Thoracic aorta (tissue), 2 donors: ENCODE measurements around the gene CRAT. TPM values are rescaled to one million over a fixed set of nuclear protein-coding genes. Genes with fewer than 3 reads are reported as not detected.

ENCODE experiments used
- ATAC-seq: fragments of 150-250 bp; one replicate; pipeline ENCODE4 v1.8.0; 2017; ENCODE audit warnings: low read depth; ENCODE audit not compliant: insufficient number of reproducible peaks, low FRiP score
- DNase-seq: peaks from one replicate; pipeline ENCODE4 v3.0.0-alpha.2; 2020; ENCODE audit warnings: low spot score
- H3K27ac ChIP-seq, 2 donors: fragments of 200-600 bp; sonication (generic); 1 replicate in 1 of 2; 2 replicates in 1 of 2; pipeline ENCODE4 v1.5.1; 2016; ENCODE audit warnings: mild to moderate bottlenecking in 2 of 2, moderate library complexity in 2 of 2
- H3K27me3 ChIP-seq: fragments of 200-600 bp; sonication (generic); replicated peaks from 2 replicates; pipeline ENCODE4 v1.6.0; 2016; ENCODE audit warnings: mild to moderate bottlenecking; ENCODE audit not compliant: insufficient read depth
- H3K36me3 ChIP-seq: fragments of 200-600 bp; sonication (generic); one replicate; pipeline ENCODE4 v1.5.1; 2016
- H3K4me1 ChIP-seq, 2 donors: fragments of 200-600 bp; sonication (generic); 1 replicate in 1 of 2; 2 replicates in 1 of 2; pipeline versions ENCODE4 v1.5.1 to v1.6.0; 2016; ENCODE audit warnings: low read depth in 2 of 2, mild to moderate bottlenecking in 1 of 2; ENCODE audit not compliant: control insufficient read depth in 1 of 2
- H3K4me3 ChIP-seq: fragments of 200-600 bp; sonication (generic); 2 replicates; pipeline ENCODE4 v1.5.1; 2016; ENCODE audit warnings: mild to moderate bottlenecking
- H3K9me3 ChIP-seq: fragments of 200-600 bp; sonication (generic); 2 replicates; pipeline ENCODE4 v1.5.1; 2016
- CTCF ChIP-seq: fragments of 200-600 bp; sonication (generic); IDR thresholded peaks from one replicate; pipeline ENCODE4 v1.5.1; 2019; ENCODE audit warnings: antibody characterized with exemption
- total RNA-seq, 2 donors: library from RNA; depleted of rRNA; stranded (reverse); fragments of >200 nt; gene quantifications; one replicate each; pipeline versions ENCODE4 v1.1.0 to v1.2.3, GENCODE V29; 2016

The CRAT gene
- total RNA-seq, 2 donors from 2014 or later: 57.8 to 102 TPM

DNA sequence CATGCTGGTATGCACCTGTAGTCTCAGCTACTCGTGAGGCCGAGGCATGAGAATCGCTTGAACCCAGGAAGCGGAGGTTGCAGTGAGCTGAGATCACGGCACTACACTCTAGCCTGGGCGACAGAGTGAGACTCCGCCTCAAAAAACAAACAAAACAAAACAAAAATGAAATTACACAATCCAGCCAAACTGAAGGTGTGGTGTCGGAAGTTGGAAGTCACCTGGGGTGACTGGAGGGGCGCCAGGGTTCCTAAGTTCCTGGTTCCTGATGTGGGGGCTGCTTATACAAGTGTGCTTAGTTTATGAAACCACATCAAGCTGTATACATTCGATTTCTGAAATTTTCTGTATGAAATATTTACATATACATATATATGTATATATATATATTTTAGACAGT, 33.4 kb downstream of the CRAT start:
- no peak for TF ChIP-seq CTCF
- Histone ChIP-seq H3K27me3 (no peaks in the 10 kb centered on the region), H3K36me3 (no peaks in the 10 kb centered on the region), H3K4me1 (peaks cover 7 to 15% of the 10 kb centered on the region in 2 donors), H3K27ac (no peak overlapping the region), H3K4me3 (no peak overlapping the region), H3K9me3 (no peaks in the 10 kb centered on the region)
- ATAC-seq (no peak), DNase-seq (no peak)

GRCh38 chr9:129076640-129077037, 34.0 kb downstream of the CRAT start:
- Histone ChIP-seq H3K36me3 (no peaks in the 10 kb centered on the region), H3K4me3 (no peak overlapping the region), H3K27ac (no peak overlapping the region), H3K27me3 (no peaks in the 10 kb centered on the region), H3K4me1 (peaks cover 1 to 9% of the 10 kb centered on the region in 2 donors), H3K9me3 (no peaks in the 10 kb centered on the region)
- no peak for TF ChIP-seq CTCF
- no peak for DNase-seq
- ATAC-seq: no peak

DNA sequence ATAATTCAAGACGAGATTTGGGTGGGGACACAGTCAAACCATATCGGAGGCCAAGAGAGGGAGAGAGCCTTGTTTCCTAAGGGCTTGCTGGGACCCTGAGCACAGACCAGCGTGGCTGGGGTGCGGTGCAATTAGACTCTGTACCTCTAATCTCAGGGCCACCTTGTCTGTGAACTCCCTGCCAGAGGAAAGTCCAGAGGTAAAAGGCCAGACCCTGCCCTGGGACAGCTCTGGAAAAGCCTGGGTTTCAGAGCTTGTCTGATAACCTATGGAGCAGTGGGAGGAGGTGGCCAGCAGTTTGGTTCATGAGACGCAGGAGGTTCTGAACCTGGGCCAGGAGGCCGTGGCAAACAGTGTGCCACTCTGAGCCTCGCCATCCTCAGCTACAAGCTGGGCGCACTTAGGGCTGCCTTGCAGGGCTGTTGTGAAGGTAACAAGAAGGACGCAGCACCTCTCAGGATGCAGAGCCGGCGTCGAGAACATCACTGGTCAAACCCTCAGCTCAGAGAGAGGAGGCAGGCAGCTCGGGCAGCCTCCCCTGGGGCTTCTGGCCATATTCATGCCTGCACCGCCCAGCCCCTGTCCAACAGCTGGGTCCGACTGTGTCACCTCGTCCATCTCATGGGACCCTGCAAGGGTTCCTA, 34.5 kb downstream of the CRAT start:
- DNase-seq: no peak
- TF ChIP-seq CTCF: no peak
- H3K4me1 ChIP-seq: peaks cover 0 to 7% of the 10 kb centered on the region in 2 donors
- H3K9me3 ChIP-seq: no peaks in the 10 kb centered on the region
- H3K27ac ChIP-seq: no peak overlapping the region
- no peaks in the 10 kb centered on the region for H3K36me3 ChIP-seq
- ATAC-seq: no peak
- H3K27me3 ChIP-seq: no peaks in the 10 kb centered on the region
- H3K4me3 ChIP-seq: no peak overlapping the region

DNA sequence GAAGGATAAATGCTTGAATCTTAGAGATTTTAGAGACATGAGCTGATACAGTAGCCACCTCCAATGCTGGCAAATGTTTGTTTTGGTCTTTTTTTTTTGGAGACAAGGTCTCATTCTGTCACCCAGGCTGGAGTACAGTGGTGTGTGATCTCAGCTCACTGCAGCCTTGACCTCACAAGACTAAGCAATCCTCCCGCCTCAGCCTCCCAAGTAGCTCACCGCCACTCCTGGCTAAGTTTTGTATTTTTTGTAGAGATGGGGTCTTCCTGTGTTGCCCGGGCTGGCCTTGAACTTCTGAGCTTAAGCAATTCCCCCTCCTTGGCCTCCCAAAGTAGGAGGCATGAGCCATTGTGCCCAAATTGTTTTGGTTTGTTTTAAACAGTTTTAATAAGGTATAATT, 36.5 kb downstream of the CRAT start:
- no peak for TF ChIP-seq CTCF
- no peak overlapping the region for H3K4me3 ChIP-seq
- H3K27ac ChIP-seq: no peak overlapping the region
- H3K9me3 ChIP-seq: no peaks in the 10 kb centered on the region
- H3K27me3 ChIP-seq: no peaks in the 10 kb centered on the region
- no peaks in the 10 kb centered on the region for H3K36me3 ChIP-seq
- no peak for DNase-seq
- ATAC-seq: no peak
- no peaks in the 10 kb centered on the region for H3K4me1 ChIP-seq

DNA sequence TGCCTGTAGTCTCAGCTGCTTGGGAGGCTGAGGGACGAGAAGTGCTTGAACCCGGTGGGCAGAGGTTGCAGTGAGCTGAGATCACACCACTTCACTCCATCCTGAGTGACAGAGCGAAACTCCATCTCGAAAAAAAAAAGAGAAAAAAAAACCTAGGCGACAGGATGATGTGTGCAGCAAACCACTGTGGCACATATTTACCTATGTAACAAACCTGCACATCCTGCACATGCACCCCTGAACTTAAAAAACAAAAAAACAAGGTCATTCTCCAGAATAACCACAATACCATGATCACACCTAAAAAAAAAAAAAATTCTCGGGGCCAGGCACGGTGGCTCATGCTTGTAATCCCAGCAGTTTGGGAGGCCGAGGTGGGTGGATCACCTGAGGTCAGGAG, 37.2 kb downstream of the CRAT start:
- ATAC-seq (no peak), DNase-seq (no peak)
- no peaks in the 10 kb centered on the region for H3K9me3 ChIP-seq
- no peaks in the 10 kb centered on the region for H3K36me3 ChIP-seq
- H3K27ac ChIP-seq: no peak overlapping the region
- H3K4me3 ChIP-seq: no peak overlapping the region
- no peaks in the 10 kb centered on the region for H3K27me3 ChIP-seq
- H3K4me1 ChIP-seq: no peaks in the 10 kb centered on the region
- no peak for TF ChIP-seq CTCF
